ENCODE results near the gene ZNF503.

The ZNF503 gene

DNA sequence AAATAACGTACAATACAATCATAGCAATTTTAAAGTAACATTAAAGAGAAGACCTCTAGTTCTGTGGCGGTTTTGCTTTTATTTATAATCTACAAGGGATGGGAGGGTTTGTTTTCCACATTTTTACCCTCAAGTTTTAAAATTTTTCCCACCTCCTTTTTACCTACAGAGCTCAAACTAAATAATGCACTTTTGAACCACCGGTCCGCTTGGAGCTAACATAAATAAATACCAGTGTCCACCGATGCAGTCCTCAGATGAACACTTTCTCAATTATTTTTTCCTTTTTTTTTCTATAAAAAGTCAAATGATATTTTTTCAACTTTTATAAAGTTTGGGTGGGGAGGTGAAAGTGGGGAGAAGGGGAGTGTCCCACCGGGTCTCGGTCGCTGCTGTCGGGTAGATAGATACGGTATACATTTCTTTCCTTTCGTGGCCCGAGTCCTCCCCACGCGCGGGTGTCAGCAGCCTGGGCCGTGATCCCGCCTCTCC, 3.3 kb downstream of the ZNF503 start:
- Mint-ChIP-seq H3K9me3 (peaks cover 0 to 1% of the 10 kb centered on the region in 2 donors), H3K4me3 (no peak overlapping the region), H3K27ac (no peak overlapping the region), H3K4me1 (peaks cover 24 to 42% of the 10 kb centered on the region in 2 donors), H3K27me3 (peaks cover 59 to 86% of the 10 kb centered on the region in 2 donors), H3K36me3 (peaks cover 4 to 5% of the 10 kb centered on the region in 2 donors)
- DNase-seq (no peak), ATAC-seq (replicated peaks) (no peak)

DNA sequence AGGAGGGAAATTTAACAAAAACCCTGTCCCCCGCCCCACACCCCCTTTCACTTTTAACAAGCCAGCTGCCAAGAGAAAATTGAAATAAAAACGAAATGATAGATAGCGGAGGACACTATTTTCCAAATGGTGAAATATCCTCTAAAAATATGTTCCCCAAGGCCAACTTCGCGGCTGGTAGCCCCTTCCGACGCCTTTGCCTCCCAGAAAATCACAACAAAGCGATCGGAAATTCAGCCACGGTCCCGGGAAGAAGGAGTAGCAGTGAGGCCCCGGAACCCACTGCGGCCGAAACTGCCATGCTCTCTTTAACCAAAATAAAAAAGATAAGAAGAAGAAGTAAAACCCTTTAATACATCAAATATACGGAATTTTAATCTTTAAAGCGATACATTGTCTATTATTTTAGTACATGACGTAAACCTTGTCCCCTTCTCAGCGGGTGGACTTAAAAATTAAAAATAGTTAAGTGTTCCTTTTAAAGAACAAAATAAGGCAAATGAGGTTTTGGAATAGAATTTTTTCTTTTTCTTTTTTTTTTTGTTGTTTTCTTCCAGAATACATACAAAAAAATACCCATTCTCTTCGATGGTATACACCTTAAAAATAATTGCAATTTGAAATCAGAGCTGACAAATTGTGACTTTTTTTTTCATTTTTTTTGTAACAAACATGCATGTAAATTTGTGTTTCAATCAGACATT, 3.9 kb downstream of the ZNF503 start:
- Mint-ChIP-seq H3K9me3 (peaks cover 0 to 1% of the 10 kb centered on the region in 2 donors), H3K27me3 (peaks cover 56 to 81% of the 10 kb centered on the region in 2 donors), H3K27ac (no peak overlapping the region), H3K36me3 (peaks cover 4 to 5% of the 10 kb centered on the region in 2 donors), H3K4me1 (peaks cover 19 to 36% of the 10 kb centered on the region in 2 donors), H3K4me3 (no peak overlapping the region)
- ATAC-seq (replicated peaks), result no peak
- no peak for DNase-seq

DNA sequence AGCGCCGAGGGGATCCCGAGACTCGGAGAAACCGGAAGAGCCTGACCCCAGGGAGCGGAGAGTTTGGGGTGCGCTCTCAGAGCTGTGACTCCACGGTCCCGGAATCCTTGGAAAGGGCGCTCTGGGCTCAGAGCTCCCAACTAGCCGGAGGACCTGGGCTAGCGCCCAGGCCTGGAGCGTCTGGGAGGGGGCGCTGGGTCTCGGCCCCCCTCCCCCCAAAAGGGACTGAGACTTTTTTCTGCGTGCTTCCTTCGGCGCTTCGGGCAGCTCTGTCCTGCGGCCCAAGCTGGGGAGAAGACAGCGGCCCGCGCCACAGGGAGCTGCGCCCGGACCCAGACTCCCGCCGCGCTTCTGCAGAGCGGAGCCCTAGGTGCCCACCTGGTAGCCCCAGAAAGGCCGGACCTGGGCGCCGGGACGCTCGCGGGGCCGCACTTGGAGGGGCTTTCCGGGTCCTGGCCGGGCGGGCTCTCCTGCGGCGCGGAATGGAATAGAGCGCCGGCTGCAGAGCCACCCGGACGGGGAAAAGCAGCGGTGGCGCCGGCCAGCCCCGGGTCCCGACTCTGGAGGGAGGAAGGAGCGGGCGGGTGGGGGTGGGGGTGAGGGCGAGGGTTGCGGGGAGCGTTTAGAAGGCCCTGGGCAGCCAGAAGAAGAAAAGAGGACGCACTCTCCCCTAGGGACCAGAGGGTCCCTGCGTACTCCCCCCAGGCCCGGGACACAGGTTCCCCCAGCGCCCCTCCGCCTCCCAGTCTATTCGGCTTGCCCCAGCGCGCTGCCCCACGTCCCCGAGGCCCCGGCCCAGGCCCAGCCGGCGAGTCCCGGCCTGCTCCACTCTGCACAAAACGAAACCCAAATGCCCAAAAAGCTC, 4.7 kb downstream of the ZNF503 start:
- DNase-seq, result no peak
- peaks cover 54 to 81% of the 10 kb centered on the region in 2 donors for H3K27me3 Mint-ChIP-seq
- H3K27ac Mint-ChIP-seq, result no peak overlapping the region
- no peak for ATAC-seq (replicated peaks)
- H3K36me3 Mint-ChIP-seq, result peaks cover 4 to 5% of the 10 kb centered on the region in 2 donors
- H3K4me3 Mint-ChIP-seq, result peak overlapping the region in 1 of 2 donors; percentile 30
- H3K4me1 Mint-ChIP-seq, result peaks cover 15 to 28% of the 10 kb centered on the region in 2 donors
- peaks cover 0 to 1% of the 10 kb centered on the region in 2 donors for H3K9me3 Mint-ChIP-seq

DNA sequence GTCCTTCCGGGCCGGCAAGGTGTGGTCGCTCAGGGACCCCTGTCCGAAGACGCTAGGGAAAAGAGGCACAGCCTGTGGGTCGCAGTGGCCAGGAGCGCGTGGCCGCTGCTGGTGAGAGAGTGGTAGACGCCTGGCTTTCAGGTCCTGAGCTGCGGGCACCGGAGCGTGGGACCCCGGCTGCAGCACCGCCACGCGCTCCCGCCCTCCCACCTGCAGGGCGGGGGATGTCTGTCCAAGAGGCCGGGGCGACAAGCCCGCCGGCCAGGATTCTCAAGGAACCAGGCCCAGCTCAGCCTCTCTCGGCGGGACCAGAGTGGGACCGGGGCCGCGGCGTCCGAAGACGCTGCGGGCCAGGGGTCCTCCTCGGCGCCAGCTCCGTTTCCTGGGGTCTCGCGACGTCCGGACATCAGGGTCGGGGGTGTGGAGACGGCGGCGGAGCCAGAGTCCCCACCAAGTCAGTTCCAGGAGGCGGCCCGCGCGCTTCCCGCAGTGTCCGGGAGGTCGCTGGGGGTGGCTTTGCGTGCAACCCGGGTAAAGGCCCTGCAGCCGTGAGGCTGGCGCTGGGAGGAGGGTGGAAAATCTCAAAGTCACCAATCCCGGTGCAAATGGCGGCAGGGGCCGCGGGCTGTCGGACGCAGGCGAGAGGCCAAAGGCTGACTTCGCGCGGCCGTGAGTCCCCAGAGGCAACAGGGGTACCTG, 5.5 kb downstream of the ZNF503 start:
- no peak for DNase-seq
- peaks cover 0 to 1% of the 10 kb centered on the region in 2 donors for H3K9me3 Mint-ChIP-seq
- peaks cover 4 to 5% of the 10 kb centered on the region in 2 donors for H3K36me3 Mint-ChIP-seq
- peaks cover 15 to 25% of the 10 kb centered on the region in 2 donors for H3K4me1 Mint-ChIP-seq
- peak overlapping the region in 1 of 2 donors; percentile 30 for H3K4me3 Mint-ChIP-seq
- no peak for ATAC-seq (replicated peaks)
- H3K27ac Mint-ChIP-seq, result no peak overlapping the region
- peaks cover 58 to 81% of the 10 kb centered on the region in 2 donors for H3K27me3 Mint-ChIP-seq

DNA sequence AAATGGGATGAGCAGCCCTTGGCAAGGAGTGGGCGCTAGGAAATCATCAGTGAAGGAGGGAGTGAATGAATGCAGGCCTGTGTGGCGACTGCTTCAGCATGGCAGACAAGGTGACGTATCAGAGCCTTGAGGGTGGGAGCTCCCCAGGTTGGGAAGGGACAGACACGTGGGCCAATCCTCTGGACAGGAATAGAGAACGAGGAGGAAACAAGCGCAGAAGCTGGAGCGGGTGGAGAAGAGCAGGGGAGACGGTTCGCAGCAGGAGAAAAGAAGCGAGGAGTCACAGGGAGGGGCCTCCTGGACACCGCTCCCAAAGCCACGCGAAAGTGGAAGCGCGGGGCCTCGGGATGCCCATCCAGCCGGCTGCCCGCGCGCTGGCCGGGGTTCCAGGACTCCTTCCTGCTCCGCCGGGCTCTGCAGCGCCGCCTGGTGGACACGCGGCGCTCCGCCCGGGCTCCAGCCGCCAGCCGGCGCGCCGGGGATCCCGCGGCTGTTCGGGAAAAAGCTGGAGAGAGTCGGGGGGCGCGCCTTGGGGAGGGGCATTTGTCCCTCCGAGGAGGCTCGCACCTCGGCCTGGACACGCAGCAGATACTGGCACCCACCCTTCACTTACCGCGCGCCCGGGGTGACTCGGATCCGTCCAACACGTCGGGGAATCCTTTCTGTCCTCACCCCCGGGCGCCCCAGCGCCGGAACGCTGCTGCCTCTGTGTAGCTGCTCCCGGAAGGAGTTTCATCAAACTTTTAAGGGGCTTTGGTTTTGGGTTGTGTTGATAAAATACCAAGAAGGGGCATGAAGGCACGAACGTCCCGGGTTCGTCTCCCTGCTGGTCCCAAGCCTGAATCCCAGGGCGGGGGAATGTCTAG, 6.3 kb downstream of the ZNF503 start:
- H3K27me3 Mint-ChIP-seq, result peaks cover 63 to 81% of the 10 kb centered on the region in 2 donors
- ATAC-seq (replicated peaks) (no peak), DNase-seq (no peak)

DNA sequence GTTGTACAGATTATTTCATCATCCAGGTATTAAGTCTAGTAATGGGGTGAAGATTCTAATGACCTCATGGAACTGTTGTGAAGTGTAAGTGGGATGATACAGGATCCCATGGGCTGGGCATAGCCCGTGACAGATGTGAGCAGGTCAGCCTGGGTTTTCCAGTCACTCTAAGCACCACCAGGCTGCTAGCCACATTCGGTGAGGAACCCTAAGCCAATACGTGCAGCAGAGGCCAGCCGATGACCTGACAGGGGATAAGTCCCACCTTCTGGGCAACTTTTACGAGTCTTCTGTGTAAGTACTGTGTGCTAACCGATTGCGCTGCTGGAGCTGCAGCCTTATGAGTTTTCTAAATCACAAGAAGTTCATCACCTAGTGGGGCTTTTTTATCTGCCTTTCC, 7.3 kb downstream of the ZNF503 start:
- DNase-seq (no peak), ATAC-seq (replicated peaks) (no peak)
- peaks cover 58 to 74% of the 10 kb centered on the region in 2 donors for H3K27me3 Mint-ChIP-seq
- H3K36me3 Mint-ChIP-seq, result peaks cover 4 to 5% of the 10 kb centered on the region in 2 donors
- H3K4me1 Mint-ChIP-seq, result peaks cover 8 to 13% of the 10 kb centered on the region in 2 donors
- peaks cover 0 to 1% of the 10 kb centered on the region in 2 donors for H3K9me3 Mint-ChIP-seq
- H3K27ac Mint-ChIP-seq, result no peak overlapping the region
- peak overlapping the region in 1 of 2 donors; percentile 54 for H3K4me3 Mint-ChIP-seq

More for the DNA sequence above, 6.3 kb downstream of the ZNF503 start:
- H3K27ac Mint-ChIP-seq, result peak overlapping the region; percentile 90
- H3K4me1 Mint-ChIP-seq, result peaks cover 12 to 18% of the 10 kb centered on the region in 2 donors
- H3K9me3 Mint-ChIP-seq, result peaks cover 0 to 1% of the 10 kb centered on the region in 2 donors
- H3K36me3 Mint-ChIP-seq, result peaks cover 4 to 5% of the 10 kb centered on the region in 2 donors
- H3K4me3 Mint-ChIP-seq, result peak overlapping the region in 1 of 2 donors; percentile 54

DNA sequence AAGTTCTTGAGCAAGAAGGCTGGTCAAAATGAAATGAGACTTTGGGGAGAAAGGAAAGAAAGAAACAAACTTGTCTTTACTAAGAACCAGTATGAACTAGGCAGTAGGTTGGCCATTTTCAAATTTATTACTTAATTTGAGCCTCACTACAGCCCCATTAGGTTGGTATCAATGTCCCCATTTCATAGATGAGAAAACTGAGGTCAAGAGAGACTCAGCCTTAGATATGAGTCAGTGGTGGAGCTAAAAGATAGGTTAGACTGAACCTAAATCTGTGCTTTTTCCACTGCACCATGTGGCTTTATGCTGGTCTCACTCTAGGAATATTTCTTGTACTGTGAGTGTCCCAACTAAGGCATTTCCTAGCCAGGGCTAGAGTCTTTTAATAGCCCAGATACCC, 8.8 kb downstream of the ZNF503 start:
- Mint-ChIP-seq H3K9me3 (no peaks in the 10 kb centered on the region), H3K36me3 (peaks cover 4 to 5% of the 10 kb centered on the region in 2 donors), H3K4me3 (no peak overlapping the region), H3K27me3 (peaks cover 53 to 67% of the 10 kb centered on the region in 2 donors), H3K27ac (no peak overlapping the region), H3K4me1 (peaks cover 8 to 13% of the 10 kb centered on the region in 2 donors)
- ATAC-seq (replicated peaks) (no peak), DNase-seq (no peak)

DNA sequence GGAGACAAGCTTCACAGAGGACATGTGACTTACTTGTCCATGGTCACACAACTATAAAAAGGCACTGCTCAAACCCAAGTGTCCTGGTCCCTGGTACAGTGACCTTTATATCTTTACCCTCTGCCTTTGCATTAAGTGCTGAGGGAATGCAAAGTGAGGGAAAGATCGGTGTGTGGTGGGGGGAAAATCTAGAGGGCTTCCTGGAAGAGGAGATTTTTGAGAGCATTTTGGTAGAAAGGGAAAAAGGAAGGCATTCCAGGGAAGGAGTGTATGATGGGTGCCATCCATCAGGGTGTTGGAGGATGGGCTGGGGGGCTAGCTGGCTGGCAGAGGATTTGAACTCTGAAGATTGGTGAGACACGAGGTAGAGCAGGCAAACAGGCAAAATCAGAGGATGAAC, 9.3 kb downstream of the ZNF503 start:
- Mint-ChIP-seq H3K4me3 (no peak overlapping the region), H3K9me3 (no peaks in the 10 kb centered on the region), H3K27ac (no peak overlapping the region), H3K27me3 (peaks cover 55 to 67% of the 10 kb centered on the region in 2 donors), H3K4me1 (peaks cover 8 to 13% of the 10 kb centered on the region in 2 donors), H3K36me3 (peaks cover 4 to 5% of the 10 kb centered on the region in 2 donors)
- DNase-seq (no peak), ATAC-seq (replicated peaks) (no peak)

DNA sequence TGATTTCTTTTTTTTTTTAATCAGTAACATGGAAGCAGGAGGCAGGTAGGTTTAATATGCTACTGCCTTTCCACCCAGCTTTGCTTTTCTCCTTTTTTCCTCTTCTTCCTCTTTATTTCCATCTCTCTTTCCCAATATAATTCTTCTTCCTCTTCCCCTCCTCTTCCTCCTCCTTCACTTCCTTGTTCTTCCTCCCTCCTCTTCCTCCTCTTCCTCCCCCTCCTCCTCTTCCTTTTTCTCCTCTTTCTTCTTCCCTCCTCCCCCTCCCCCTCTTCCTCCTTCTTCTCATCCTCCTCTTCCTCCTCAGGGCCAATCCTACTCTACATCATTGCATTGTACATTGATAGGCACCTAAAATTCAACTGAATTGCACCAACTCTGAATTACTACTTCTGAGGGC, 11.4 kb downstream of the ZNF503 start:
- Mint-ChIP-seq H3K36me3 (peaks cover 4 to 5% of the 10 kb centered on the region in 2 donors), H3K4me1 (peaks cover 6 to 8% of the 10 kb centered on the region in 2 donors), H3K4me3 (no peak overlapping the region), H3K9me3 (peaks cover 5 to 10% of the 10 kb centered on the region in 2 donors), H3K27me3 (peaks cover 62 to 69% of the 10 kb centered on the region in 2 donors), H3K27ac (no peak overlapping the region)
- DNase-seq (no peak), ATAC-seq (replicated peaks) (no peak)

DNA sequence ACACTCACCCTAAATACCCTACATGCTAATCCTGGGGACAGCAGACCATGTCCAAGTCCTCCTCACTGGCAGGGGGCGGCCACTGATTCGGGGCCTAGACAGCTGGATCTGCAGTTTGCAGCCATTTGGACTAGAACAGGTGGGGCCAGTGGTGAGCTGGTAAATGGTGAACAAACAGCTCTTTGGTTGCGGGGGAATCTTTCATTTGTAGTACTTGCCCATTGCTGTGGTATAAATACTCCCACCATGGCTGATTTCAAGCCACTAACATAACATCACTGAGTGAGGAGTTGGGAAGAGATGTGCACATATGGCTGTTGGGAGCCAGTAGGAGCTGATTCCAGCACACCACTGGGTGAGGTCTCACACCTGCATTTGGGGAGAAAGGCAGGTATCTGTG, 13.5 kb downstream of the ZNF503 start:
- ATAC-seq (replicated peaks), result no peak
- H3K9me3 Mint-ChIP-seq, result peaks cover 5 to 10% of the 10 kb centered on the region in 2 donors
- no peaks in the 10 kb centered on the region for H3K4me1 Mint-ChIP-seq
- H3K36me3 Mint-ChIP-seq, result no peaks in the 10 kb centered on the region
- no peak overlapping the region for H3K27ac Mint-ChIP-seq
- no peak for DNase-seq
- peaks cover 54 to 74% of the 10 kb centered on the region in 2 donors for H3K27me3 Mint-ChIP-seq
- no peak overlapping the region for H3K4me3 Mint-ChIP-seq

DNA sequence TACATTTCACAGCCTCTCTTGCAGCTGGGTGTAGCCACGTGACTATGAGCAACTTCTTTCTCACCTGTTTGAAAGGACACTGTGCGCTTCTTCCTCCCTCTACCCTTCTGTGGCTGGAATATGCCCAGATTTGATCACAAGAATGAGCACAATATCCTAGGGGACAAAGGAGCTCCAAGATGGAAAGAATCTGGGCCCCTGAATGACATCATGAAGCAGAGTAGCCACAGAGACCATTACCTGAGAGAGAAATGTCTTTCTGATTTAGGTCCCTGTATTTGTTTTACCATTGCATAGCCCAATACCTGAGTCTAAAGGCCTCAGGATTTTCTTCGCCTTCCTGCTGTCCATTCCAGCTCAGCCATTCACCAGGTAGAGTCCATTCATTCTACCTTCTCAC, 15.4 kb downstream of the ZNF503 start:
- DNase-seq (no peak), ATAC-seq (replicated peaks) (no peak)
- Mint-ChIP-seq H3K27me3 (peaks cover 41 to 59% of the 10 kb centered on the region in 2 donors), H3K4me3 (no peak overlapping the region), H3K27ac (no peak overlapping the region), H3K9me3 (peaks cover 5 to 10% of the 10 kb centered on the region in 2 donors), H3K4me1 (no peaks in the 10 kb centered on the region), H3K36me3 (no peaks in the 10 kb centered on the region)

DNA sequence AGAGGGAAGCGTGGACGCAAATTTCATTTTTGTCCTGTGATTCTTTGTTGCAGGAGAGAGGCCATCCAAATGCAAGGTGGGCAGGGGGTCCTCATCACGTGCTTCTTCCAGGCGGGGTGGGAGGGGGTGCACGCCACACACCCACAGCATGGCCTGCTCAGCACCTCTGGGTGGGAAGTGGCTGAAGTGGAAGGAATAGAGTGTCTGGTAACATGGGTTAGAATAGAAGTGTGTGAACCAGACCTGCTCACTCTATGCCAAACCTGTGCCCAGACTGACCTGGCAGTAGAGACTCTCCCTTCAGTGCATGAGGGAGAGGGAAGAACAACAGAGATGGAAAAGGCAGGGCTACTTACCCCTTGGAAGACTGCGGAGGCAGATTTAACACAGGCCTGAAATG, 21.7 kb downstream of the ZNF503 start:
- no peak for ATAC-seq (replicated peaks)
- DNase-seq, result no peak
- H3K4me3 Mint-ChIP-seq, result no peak overlapping the region
- H3K27me3 Mint-ChIP-seq, result peaks cover 15 to 27% of the 10 kb centered on the region in 2 donors
- no peaks in the 10 kb centered on the region for H3K9me3 Mint-ChIP-seq
- peaks cover 0 to 3% of the 10 kb centered on the region in 2 donors for H3K4me1 Mint-ChIP-seq
- no peak overlapping the region for H3K27ac Mint-ChIP-seq
- H3K36me3 Mint-ChIP-seq, result no peaks in the 10 kb centered on the region

DNA sequence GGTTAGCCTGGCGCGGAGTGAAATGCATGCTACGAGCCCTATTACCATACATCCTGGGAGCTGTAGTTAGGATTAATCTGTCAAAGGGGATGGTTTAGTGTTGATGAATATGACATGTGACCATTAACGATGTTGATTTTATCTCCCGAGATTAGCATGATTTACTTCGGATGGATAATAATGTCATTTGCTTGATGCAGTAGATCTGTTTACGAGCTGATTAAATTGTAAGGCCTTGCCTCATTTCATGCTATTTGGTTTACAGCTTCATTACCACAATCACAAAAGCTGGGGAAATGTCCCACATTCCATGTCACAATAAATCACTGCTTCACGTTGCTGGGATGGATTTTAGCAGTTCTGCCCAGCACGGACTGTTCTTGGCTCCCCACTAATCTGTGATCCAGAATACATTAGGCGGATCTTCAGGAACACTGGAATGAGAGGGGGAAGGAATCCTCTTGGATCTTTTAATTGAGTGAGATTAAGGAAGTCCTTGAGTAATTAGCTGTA, 22.3 kb downstream of the ZNF503 start:
- DNase-seq (no peak), ATAC-seq (replicated peaks) (no peak)
- H3K4me3 Mint-ChIP-seq, result no peak overlapping the region
- peaks cover 14 to 26% of the 10 kb centered on the region in 2 donors for H3K27me3 Mint-ChIP-seq
- no peak overlapping the region for H3K27ac Mint-ChIP-seq
- H3K36me3 Mint-ChIP-seq, result no peaks in the 10 kb centered on the region
- peaks cover 0 to 3% of the 10 kb centered on the region in 2 donors for H3K4me1 Mint-ChIP-seq
- no peaks in the 10 kb centered on the region for H3K9me3 Mint-ChIP-seq
